Prostate gland (tissue), 2 donors: ENCODE data around the gene SMAD7. TPM values are rescaled to one million over a fixed set of nuclear protein-coding genes. Genes with fewer than 3 reads are reported as not detected.
A peak's percentile ranks its signal among the peaks of the same experiment; 100 is the strongest.

Experiments
- DNase-seq: peaks from one replicate; pipeline ENCODE4 v3.0.0-alpha.2; 2019; ENCODE audit warnings: low spot score
- H3K27ac ChIP-seq, 2 donors: fragments of 200-600 bp; sonication (generic); 2 replicates each; pipeline ENCODE4 v1.5.1; 2017 to 2019
- H3K27me3 ChIP-seq: fragments of 200-600 bp; sonication (generic); replicated peaks from 2 replicates; pipeline ENCODE4 v1.5.1; 2019; ENCODE audit not compliant: insufficient read depth
- H3K36me3 ChIP-seq, 2 donors: fragments of 200-600 bp; sonication (generic); 1 replicate in 1 of 2; 2 replicates in 1 of 2; pipeline versions ENCODE4 v1.5.1 to v1.8.1; 2017 to 2019
- H3K4me1 ChIP-seq: fragments of 200-600 bp; sonication (generic); replicated peaks from 2 replicates; pipeline ENCODE4 v1.5.1; 2019
- H3K4me3 ChIP-seq, 2 donors: fragments of 200-600 bp; sonication (generic); 2 replicates each; pipeline ENCODE4 v1.5.1; 2017 to 2019
- H3K9me3 ChIP-seq: fragments of 200-600 bp; sonication (generic); 2 replicates; pipeline ENCODE4 v1.5.1; 2017
- CTCF ChIP-seq, 4 experiments: fragments of 200-600 bp in 2 of 4; fragments of 450-650 bp in 2 of 4; sonication (generic) in 2 of 4; IDR thresholded peaks; 1 replicate in 3 of 4; 2 replicates in 1 of 4; pipeline ENCODE4 v1.5.1; 2016 to 2019; ENCODE audit warnings: antibody characterized with exemption in 4 of 4, mild to moderate bottlenecking in 2 of 4, moderate library complexity in 2 of 4
- POLR2A ChIP-seq: fragments of 450-650 bp; IDR thresholded peaks from one replicate; pipeline ENCODE4 v1.6.1; 2016; ENCODE audit warnings: antibody characterized with exemption, mild to moderate bottlenecking
- POLR2AphosphoS5 ChIP-seq: sonication (generic); formaldehyde crosslinking; IDR thresholded peaks from one replicate; pipeline ENCODE4 v1.6.1; 2017; ENCODE audit warnings: antibody characterized with exemption
- WGBS: methylation state at CpG from one replicate; pipeline ENCODE4 v1.1.5; 2018; 5-methylcytosine and 5-hydroxymethylcytosine counted together
- intact Hi-C: fragments of 100-400 bp; cut with DNase I; formaldehyde crosslinking; loops from one replicate; pipeline ENCODE4 v1.14.2; 2022
- total RNA-seq, 2 donors: library from RNA; depleted of rRNA; stranded (reverse); fragments of >200 nt; gene quantifications; one replicate each; pipeline ENCODE4 v1.1.0, GENCODE V29; 2016

Gene SMAD7
- total RNA-seq, 2 donors from 2014 or later: 29.3 to 31.0 TPM

DNA sequence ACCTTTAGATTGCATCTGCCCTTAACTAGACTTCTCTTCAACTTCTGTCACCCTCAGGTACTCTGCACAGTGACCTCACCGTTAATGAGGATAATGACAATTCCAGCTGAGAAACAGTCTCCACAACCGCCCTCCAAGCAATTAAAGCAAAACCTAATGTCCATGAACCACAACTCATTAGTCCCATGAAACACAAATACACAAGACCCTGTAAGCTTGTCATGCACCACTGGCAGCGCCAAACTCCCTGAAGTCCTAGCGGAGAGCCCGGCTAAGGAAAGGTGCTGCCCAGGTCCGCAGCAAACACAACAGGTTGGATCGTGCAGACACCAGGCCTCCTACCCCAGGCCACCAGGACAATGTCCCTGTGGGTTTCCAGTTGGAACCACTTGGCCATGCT, 7.4 kb downstream of the SMAD7 start:
- no peaks in the 10 kb centered on the region for H3K36me3 ChIP-seq
- intact Hi-C loops: loop anchor here (5.0 kb wide), 1 partner anchor 266 kb away; no protein-coding TSS in a partner anchor
- WGBS: 45% methylated on average over 7 of the region's 7 CpGs
- H3K27ac ChIP-seq: peak overlapping the region; percentile 62 to 98
- no peak for DNase-seq
- H3K4me1 ChIP-seq: peaks cover 51% of the 10 kb centered on the region
- no peak overlapping the region for H3K4me3 ChIP-seq
- H3K27me3 ChIP-seq: no peaks in the 10 kb centered on the region
- TF ChIP-seq POLR2A: no peak
- TF ChIP-seq CTCF (IDR thresholded peaks at IDR 0.05): no peak
- TF ChIP-seq POLR2AphosphoS5: no peak
- no peaks in the 10 kb centered on the region for H3K9me3 ChIP-seq

GRCh38 chr18:48942554-48943261, 8.1 kb downstream of the SMAD7 start:
- intact Hi-C loops: loop anchor here (5.0 kb wide), 1 partner anchor 265 kb away; no protein-coding TSS in a partner anchor
- DNase-seq: no peak
- 20% methylated on average over 12 of the region's 12 CpGs for WGBS
- H3K4me3 ChIP-seq: no peak overlapping the region
- H3K9me3 ChIP-seq: no peaks in the 10 kb centered on the region
- TF ChIP-seq CTCF (IDR thresholded peaks at IDR 0.05): no peak
- TF ChIP-seq POLR2A: peak; percentile 15
- H3K27me3 ChIP-seq: no peaks in the 10 kb centered on the region
- peaks cover 57% of the 10 kb centered on the region for H3K4me1 ChIP-seq
- no peaks in the 10 kb centered on the region for H3K36me3 ChIP-seq
- H3K27ac ChIP-seq: peak overlapping the region; percentile 62 to 98

DNA sequence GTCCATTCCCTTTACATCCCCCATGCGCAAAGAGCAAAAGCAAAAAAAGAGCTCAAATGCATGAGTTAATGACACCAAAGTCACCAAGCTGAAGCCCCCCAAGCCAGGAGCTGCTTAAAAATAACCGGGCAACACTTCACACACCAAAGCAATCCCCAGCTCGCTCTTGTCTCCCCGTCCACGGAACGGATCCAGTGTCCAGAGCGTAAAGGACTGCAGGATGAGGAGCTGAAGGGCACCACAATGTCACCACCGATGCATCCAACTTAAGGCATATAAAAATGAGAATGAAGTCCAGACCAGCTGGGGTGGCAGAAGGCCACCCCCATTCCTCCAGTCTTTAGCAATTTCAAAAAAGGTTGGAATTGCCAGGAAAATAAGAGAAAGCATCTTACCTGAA, 8.7 kb downstream of the SMAD7 start:
- intact Hi-C loops: loop anchor here (5.0 kb wide), 1 partner anchor 265 kb away; no protein-coding TSS in a partner anchor
- Histone ChIP-seq H3K27ac (peak overlapping the region; percentile 68 to 98), H3K9me3 (no peaks in the 10 kb centered on the region), H3K36me3 (no peaks in the 10 kb centered on the region), H3K4me3 (no peak overlapping the region), H3K27me3 (no peaks in the 10 kb centered on the region), H3K4me1 (peaks cover 61% of the 10 kb centered on the region)
- no peak for DNase-seq
- no peak for TF ChIP-seq POLR2A
- TF ChIP-seq POLR2AphosphoS5: no peak
- no peak for TF ChIP-seq CTCF (IDR thresholded peaks at IDR 0.05)
- 49% methylated on average over 8 of the region's 8 CpGs for WGBS

DNA sequence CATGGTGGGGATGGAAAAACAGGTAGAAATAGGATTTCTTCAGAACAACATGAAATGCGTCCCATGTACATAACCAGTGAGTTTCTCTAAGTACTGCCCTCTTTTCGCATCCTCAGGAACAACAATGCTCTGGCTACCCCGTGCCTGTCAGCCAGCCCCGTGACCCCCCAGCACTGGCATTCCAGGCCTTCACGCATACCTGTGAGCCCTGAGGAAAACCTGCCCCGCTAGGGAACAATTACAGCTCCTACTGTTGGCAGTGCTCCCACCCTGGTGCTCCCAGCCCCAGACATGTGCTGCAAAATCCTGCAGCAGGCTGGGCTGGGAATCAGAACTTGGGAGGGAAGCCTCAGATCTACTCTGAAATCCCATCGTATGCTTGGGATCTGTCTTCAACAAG, 9.1 kb downstream of the SMAD7 start:
- DNase-seq: no peak
- no peak for TF ChIP-seq POLR2AphosphoS5
- TF ChIP-seq POLR2A: no peak
- H3K4me1 ChIP-seq: peaks cover 58% of the 10 kb centered on the region
- no peaks in the 10 kb centered on the region for H3K9me3 ChIP-seq
- 45% methylated on average over 7 of the region's 7 CpGs for WGBS
- no peaks in the 10 kb centered on the region for H3K36me3 ChIP-seq
- no peaks in the 10 kb centered on the region for H3K27me3 ChIP-seq
- H3K4me3 ChIP-seq: no peak overlapping the region
- intact Hi-C loops: loop anchor here (5.0 kb wide), 1 partner anchor 264 kb away; no protein-coding TSS in a partner anchor
- peak overlapping the region; percentile 68 to 98 for H3K27ac ChIP-seq

GRCh38 chr18:48940854-48941611, 9.7 kb downstream of the SMAD7 start:
- no peaks in the 10 kb centered on the region for H3K27me3 ChIP-seq
- no peak for TF ChIP-seq POLR2A
- TF ChIP-seq POLR2AphosphoS5: no peak
- no peak for TF ChIP-seq CTCF (IDR thresholded peaks at IDR 0.05)
- peaks cover 51% of the 10 kb centered on the region for H3K4me1 ChIP-seq
- intact Hi-C loops: loop anchor here (5.0 kb wide), 1 partner anchor 264 kb away; no protein-coding TSS in a partner anchor
- H3K36me3 ChIP-seq: no peaks in the 10 kb centered on the region
- peak overlapping the region; percentile 68 to 98 for H3K27ac ChIP-seq
- no peaks in the 10 kb centered on the region for H3K9me3 ChIP-seq
- 29% methylated on average over 14 of the region's 14 CpGs for WGBS
- no peak for DNase-seq
- no peak overlapping the region for H3K4me3 ChIP-seq
